A673 (cell line): ENCODE measurements around the gene FNDC1. TPM values are rescaled to one million over a fixed set of nuclear protein-coding genes. Genes with fewer than 3 reads are reported as not detected.

Experiments
- BruUV-seq: library from RNA; stranded (reverse); fragments of 400-500 nt; replicated peaks from 2 replicates; lab custom pipeline; 2021; lab: Mats Ljungman, UMichigan
- CTCF ChIA-PET: fragments of 300-600 bp; sonication (Branson Sonifier 250); formaldehyde crosslinking; loops from one replicate; lab custom pipeline; 2022; ENCODE audit warnings: antibody characterized with exemption; lab: Charles Lee
- POLR2A ChIA-PET: fragments of 300-600 bp; sonication (Branson Sonifier 250); formaldehyde crosslinking; loops from one replicate; lab custom pipeline; 2022; ENCODE audit warnings: antibody characterized with exemption; ENCODE audit not compliant: low non-redundant PET; lab: Charles Lee
- DNase-seq: peaks from one replicate; pipeline ENCODE4 v3.0.0-alpha.2; 2015; ENCODE audit warnings: low spot score
- H3K27ac ChIP-seq: fragments of 200-600 bp; sonication (generic); 2 replicates; pipeline ENCODE4 v1.5.1; 2016; ENCODE audit warnings: mixed run types, low read depth, mild to moderate bottlenecking, mixed read lengths, antibody characterized with exemption, low read length; ENCODE audit not compliant: poor library complexity, severe bottlenecking
- H3K27me3 ChIP-seq: fragments of 200-600 bp; sonication (generic); replicated peaks from 2 replicates; pipeline ENCODE4 v1.6.1; 2017; ENCODE audit warnings: mixed run types, low read depth, mild to moderate bottlenecking, mixed read lengths, antibody characterized with exemption, low read length; ENCODE audit not compliant: insufficient read depth, poor library complexity
- H3K36me3 ChIP-seq: fragments of 200-600 bp; sonication (generic); 2 replicates; pipeline ENCODE4 v1.6.1; 2016; ENCODE audit warnings: mixed run types, mild to moderate bottlenecking, mixed read lengths, antibody characterized with exemption, low read length; ENCODE audit not compliant: insufficient read depth, poor library complexity, severe bottlenecking
- H3K4me1 ChIP-seq: fragments of 200-600 bp; sonication (generic); 2 replicates; pipeline ENCODE4 v1.6.1; 2017; ENCODE audit warnings: mixed run types, mild to moderate bottlenecking, mixed read lengths, antibody characterized with exemption, low read length; ENCODE audit not compliant: insufficient read depth, poor library complexity, severe bottlenecking
- H3K4me3 ChIP-seq: fragments of 200-600 bp; sonication (generic); 2 replicates; pipeline ENCODE4 v1.5.1; 2016; ENCODE audit warnings: low read depth, mixed run types, mild to moderate bottlenecking, mixed read lengths, low read length; ENCODE audit not compliant: poor library complexity, severe bottlenecking
- H3K9me3 ChIP-seq: fragments of 200-600 bp; sonication (generic); 2 replicates; pipeline ENCODE4 v1.6.1; 2016; ENCODE audit warnings: mixed run types, low read depth, mild to moderate bottlenecking, mixed read lengths, antibody characterized with exemption, low read length; ENCODE audit not compliant: poor library complexity, severe bottlenecking
- EZH2 ChIP-seq: fragments of 200-600 bp; sonication (generic); IDR thresholded peaks from 2 replicates; pipeline ENCODE4 v1.6.1; 2017; ENCODE audit warnings: borderline replicate concordance, low read depth, mild to moderate bottlenecking, mixed read lengths, antibody characterized with exemption, low read length; ENCODE audit not compliant: poor library complexity, severe bottlenecking
- intact Hi-C: fragments of 100-400 bp; cut with micrococcal nuclease; formaldehyde crosslinking; loops from one replicate; pipeline ENCODE4 v1.10.0; 2022; ENCODE audit not compliant: unreplicated experiment
- total RNA-seq: library from RNA; stranded (reverse); gene quantifications from 2 replicates; pipeline ENCODE4 v1.2.3, GENCODE V29; 2021
- TF ChIP-seq, protein P1 (sequence below): fragments of 300-800, 200-600 bp; sonication (generic); conservative IDR thresholded peaks from 2 replicates; pipeline ENCODE4 v1.5.1; 2017; ENCODE audit warnings: low read depth, mild to moderate bottlenecking, antibody characterized with exemption, low read length, moderate library complexity, mixed read lengths

Gene FNDC1
- total RNA-seq, 1 experiment from 2014 or later, result not detected

DNA sequence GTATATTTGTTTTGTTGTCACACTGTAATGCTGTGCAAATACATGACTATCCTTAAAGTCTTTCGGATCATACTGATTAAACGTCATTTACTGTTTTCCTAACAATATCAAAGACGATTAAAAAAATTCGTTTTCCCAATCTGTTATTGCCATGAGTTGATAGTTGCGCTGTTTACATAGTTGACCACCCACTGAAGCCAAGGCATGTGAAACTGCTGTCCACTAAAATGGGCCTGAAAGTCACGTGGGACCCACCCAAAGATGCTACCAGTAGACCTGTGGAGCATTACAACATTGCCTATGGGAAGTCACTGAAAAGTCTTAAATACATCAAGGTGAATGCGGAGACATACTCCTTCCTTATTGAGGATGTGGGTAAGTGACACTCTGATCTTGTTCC is 28.1 kb downstream of the FNDC1 start:
- Histone ChIP-seq H3K9me3 (no peaks in the 10 kb centered on the region), H3K27me3 (peaks cover 27% of the 10 kb centered on the region), H3K36me3 (no peaks in the 10 kb centered on the region), H3K27ac (no peak overlapping the region), H3K4me3 (no peak overlapping the region), H3K4me1 (no peaks in the 10 kb centered on the region)
- ChIA-PET CTCF (no interaction called here), POLR2A (no interaction called here)
- intact Hi-C loops, result no loop called here
- TF ChIP-seq, protein P1, sequence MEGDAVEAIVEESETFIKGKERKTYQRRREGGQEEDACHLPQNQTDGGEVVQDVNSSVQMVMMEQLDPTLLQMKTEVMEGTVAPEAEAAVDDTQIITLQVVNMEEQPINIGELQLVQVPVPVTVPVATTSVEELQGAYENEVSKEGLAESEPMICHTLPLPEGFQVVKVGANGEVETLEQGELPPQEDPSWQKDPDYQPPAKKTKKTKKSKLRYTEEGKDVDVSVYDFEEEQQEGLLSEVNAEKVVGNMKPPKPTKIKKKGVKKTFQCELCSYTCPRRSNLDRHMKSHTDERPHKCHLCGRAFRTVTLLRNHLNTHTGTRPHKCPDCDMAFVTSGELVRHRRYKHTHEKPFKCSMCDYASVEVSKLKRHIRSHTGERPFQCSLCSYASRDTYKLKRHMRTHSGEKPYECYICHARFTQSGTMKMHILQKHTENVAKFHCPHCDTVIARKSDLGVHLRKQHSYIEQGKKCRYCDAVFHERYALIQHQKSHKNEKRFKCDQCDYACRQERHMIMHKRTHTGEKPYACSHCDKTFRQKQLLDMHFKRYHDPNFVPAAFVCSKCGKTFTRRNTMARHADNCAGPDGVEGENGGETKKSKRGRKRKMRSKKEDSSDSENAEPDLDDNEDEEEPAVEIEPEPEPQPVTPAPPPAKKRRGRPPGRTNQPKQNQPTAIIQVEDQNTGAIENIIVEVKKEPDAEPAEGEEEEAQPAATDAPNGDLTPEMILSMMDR, result no peak
- no peak for TF ChIP-seq EZH2
- no TSS peak for BruUV-seq
- no peak for DNase-seq

DNA sequence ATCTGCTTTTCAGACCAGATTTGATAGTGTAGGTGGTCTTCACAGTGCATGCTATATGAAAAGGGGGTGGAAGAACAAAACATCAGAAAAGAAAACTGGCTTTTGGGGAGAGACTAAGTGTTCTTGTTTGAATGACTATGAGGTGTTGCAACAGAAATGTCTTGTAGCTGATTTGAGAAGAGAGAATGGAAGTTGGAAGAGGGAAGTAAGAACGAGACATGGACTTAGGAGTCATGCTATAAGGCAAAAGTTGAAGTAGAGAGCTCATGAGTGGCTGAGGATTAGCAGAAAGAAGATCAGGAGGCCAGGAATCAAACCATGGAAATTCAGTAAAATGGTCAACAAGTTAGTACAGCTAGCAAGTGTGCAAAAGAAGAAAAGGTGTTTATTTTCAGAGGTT is 32.1 kb downstream of the FNDC1 start:
- Histone ChIP-seq H3K4me3 (no peak overlapping the region), H3K27ac (no peak overlapping the region), H3K27me3 (peaks cover 26% of the 10 kb centered on the region), H3K36me3 (no peaks in the 10 kb centered on the region), H3K4me1 (no peaks in the 10 kb centered on the region), H3K9me3 (no peaks in the 10 kb centered on the region)
- no peak for DNase-seq
- TF ChIP-seq, protein P1, result no peak
- TF ChIP-seq EZH2, result no peak
- intact Hi-C loops, result no loop called here
- no TSS peak for BruUV-seq
- ChIA-PET CTCF (no interaction called here), POLR2A (no interaction called here)

DNA sequence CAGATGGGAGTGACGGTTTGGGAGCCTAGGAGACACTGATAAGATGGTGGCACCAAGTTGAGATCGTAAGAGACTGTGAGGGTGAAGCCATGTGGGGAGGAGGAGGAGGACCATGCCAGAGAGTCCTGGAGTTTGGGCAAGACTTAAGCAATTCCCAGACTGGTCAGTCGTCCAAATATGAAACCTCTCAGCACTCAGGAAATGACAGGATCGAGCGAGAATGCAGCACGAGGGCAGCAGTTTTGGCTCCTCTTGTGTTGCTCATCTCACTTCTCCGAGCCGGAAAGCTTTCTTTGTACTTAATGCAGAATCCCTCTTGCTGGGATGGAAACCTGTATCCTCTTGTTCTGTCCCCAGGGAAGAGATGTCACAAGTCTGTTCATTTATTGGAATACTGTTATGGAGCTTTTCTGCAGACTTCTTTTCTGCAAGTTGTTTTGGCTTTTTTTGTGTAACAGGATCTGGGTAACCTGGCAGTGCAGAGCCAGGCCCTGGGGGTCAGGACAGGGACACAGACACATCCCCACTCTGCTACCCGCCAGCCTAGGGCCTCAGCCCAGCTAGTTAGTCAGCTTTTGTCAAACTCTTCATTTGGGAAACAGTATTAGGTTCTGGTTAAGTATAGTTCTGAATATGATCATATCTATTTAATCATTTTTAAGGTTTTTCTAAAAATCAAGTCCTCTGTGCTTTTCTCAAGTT is 34.3 kb downstream of the FNDC1 start:
- ChIA-PET CTCF (no interaction called here), POLR2A (no interaction called here)
- BruUV-seq, result no TSS peak
- Histone ChIP-seq H3K9me3 (no peaks in the 10 kb centered on the region), H3K27me3 (peaks cover 12% of the 10 kb centered on the region), H3K36me3 (no peaks in the 10 kb centered on the region), H3K4me1 (no peaks in the 10 kb centered on the region), H3K27ac (no peak overlapping the region), H3K4me3 (no peak overlapping the region)
- TF ChIP-seq EZH2, result no peak
- TF ChIP-seq, protein P1, result no peak
- DNase-seq, result no peak
- intact Hi-C loops, result no loop called here
